Measurements from ENCODE around the gene KPNB1. TPM values are rescaled to one million over a fixed set of nuclear protein-coding genes. Genes with fewer than 3 reads are reported as not detected.
A peak's percentile ranks its signal among the peaks of the same experiment; 100 is the strongest.

KPNB1 gene
- total and polyA plus RNA-seq, 10 of the 15 experiments (the other 5 are each of a cell fraction or from before 2014, with no cell fraction given): 67.8 to 525 (median 246) TPM

- TF ChIP-seq, protein P1, sequence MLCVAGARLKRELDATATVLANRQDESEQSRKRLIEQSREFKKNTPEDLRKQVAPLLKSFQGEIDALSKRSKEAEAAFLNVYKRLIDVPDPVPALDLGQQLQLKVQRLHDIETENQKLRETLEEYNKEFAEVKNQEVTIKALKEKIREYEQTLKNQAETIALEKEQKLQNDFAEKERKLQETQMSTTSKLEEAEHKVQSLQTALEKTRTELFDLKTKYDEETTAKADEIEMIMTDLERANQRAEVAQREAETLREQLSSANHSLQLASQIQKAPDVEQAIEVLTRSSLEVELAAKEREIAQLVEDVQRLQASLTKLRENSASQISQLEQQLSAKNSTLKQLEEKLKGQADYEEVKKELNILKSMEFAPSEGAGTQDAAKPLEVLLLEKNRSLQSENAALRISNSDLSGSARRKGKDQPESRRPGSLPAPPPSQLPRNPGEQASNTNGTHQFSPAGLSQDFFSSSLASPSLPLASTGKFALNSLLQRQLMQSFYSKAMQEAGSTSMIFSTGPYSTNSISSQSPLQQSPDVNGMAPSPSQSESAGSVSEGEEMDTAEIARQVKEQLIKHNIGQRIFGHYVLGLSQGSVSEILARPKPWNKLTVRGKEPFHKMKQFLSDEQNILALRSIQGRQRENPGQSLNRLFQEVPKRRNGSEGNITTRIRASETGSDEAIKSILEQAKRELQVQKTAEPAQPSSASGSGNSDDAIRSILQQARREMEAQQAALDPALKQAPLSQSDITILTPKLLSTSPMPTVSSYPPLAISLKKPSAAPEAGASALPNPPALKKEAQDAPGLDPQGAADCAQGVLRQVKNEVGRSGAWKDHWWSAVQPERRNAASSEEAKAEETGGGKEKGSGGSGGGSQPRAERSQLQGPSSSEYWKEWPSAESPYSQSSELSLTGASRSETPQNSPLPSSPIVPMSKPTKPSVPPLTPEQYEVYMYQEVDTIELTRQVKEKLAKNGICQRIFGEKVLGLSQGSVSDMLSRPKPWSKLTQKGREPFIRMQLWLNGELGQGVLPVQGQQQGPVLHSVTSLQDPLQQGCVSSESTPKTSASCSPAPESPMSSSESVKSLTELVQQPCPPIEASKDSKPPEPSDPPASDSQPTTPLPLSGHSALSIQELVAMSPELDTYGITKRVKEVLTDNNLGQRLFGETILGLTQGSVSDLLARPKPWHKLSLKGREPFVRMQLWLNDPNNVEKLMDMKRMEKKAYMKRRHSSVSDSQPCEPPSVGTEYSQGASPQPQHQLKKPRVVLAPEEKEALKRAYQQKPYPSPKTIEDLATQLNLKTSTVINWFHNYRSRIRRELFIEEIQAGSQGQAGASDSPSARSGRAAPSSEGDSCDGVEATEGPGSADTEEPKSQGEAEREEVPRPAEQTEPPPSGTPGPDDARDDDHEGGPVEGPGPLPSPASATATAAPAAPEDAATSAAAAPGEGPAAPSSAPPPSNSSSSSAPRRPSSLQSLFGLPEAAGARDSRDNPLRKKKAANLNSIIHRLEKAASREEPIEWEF (IDR thresholded peaks at IDR 0.05; ENCODE audit: insufficient replicate concordance, low read depth, low read length): no peak
- TF ChIP-seq SMC3 (IDR thresholded peaks at IDR 0.05; ENCODE audit: borderline replicate concordance, low read length) (no peak), CBFB (IDR thresholded peaks at IDR 0.05; ENCODE audit: low read depth) (peak; percentile 37; the same call in 1 of the 2 replicates), NFXL1 (IDR thresholded peaks at IDR 0.05; ENCODE audit: borderline replicate concordance) (peak; percentile 94), NFIC (IDR thresholded peaks at IDR 0.05; ENCODE audit: low read depth, low read length) (no peak), CREM (IDR thresholded peaks at IDR 0.05; ENCODE audit: low read depth) (peak; percentile 90), GATAD2B (conservative IDR thresholded peaks at IDR 0.05; ENCODE audit: low read depth) (peak; percentile 27), NFYB (IDR thresholded peaks at IDR 0.05; ENCODE audit: insufficient read depth, low read depth, low read length) (peak; percentile 96), BRCA1 (IDR thresholded peaks at IDR 0.05; ENCODE audit: low read depth, low read length) (no peak), SMAD5 (IDR thresholded peaks at IDR 0.05; ENCODE audit: low read depth) (peak; percentile 77; the same call in 1 of the 2 replicates), NRF1 (conservative IDR thresholded peaks at IDR 0.05; ENCODE audit: low read depth, low read length) (no peak), TBL1XR1 (IDR thresholded peaks at IDR 0.05; ENCODE audit: low read depth, low read length) (no peak; the same call in 1 of the 2 replicates), POLR2A (IDR thresholded peaks at IDR 0.05; ENCODE audit: low read depth, low read length) (peak; percentile 76), ATF3 (IDR thresholded peaks at IDR 0.05; ENCODE audit: borderline replicate concordance, extremely low read depth, low read depth, low read length) (no peak), E2F8 (IDR thresholded peaks at IDR 0.05; ENCODE audit: low read depth, partially characterized antibody) (no peak), IRF3 (IDR thresholded peaks at IDR 0.05) (peak; percentile 92), HDAC2 (IDR thresholded peaks at IDR 0.05) (no peak)
Measured at GRCh38 chr17:47649153-47649971, at the start of gene KPNB1 (continued).

Measured in GM12878 (cell line).